ENCODE results near the gene CNN3.

Gene CNN3

GRCh38 chr1:94878329-94878728 lies 48.6 kb downstream of the CNN3 start:
- no peak overlapping the region for H3K4me3 ChIP-seq (ENCODE audit: low read length)
- no peak for TF ChIP-seq CTCF (IDR thresholded peaks at IDR 0.05; ENCODE audit: insufficient read depth, low read depth, low read length, missing control alignments)
- no peak for DNase-seq (ENCODE audit: low read depth)

GRCh38 chr1:94876362-94876761 lies 50.5 kb downstream of the CNN3 start:
- TF ChIP-seq CTCF (IDR thresholded peaks at IDR 0.05; ENCODE audit: insufficient read depth, low read depth, low read length, missing control alignments): no peak
- H3K4me3 ChIP-seq (ENCODE audit: low read length): no peak overlapping the region
- DNase-seq (ENCODE audit: low read depth): peak; percentile 90

- DNase-seq (ENCODE audit: low read depth): peak; percentile 93
- TF ChIP-seq CTCF (IDR thresholded peaks at IDR 0.05; ENCODE audit: insufficient read depth, low read depth, low read length, missing control alignments): no peak
- no peak overlapping the region for H3K4me3 ChIP-seq (ENCODE audit: low read length)
Measured at GRCh38 chr1:94875794-94876193, 51.1 kb downstream of the CNN3 start.

GRCh38 chr1:94874423-94874822 lies 52.5 kb downstream of the CNN3 start:
- H3K4me3 ChIP-seq (ENCODE audit: low read length): no peak overlapping the region
- DNase-seq (ENCODE audit: low read depth): no peak
- TF ChIP-seq CTCF (IDR thresholded peaks at IDR 0.05; ENCODE audit: insufficient read depth, low read depth, low read length, missing control alignments): no peak

GRCh38 chr1:94873520-94874351 lies 53.2 kb downstream of the CNN3 start:
- no peak for TF ChIP-seq CTCF (IDR thresholded peaks at IDR 0.05; ENCODE audit: insufficient read depth, low read depth, low read length, missing control alignments)

GRCh38 chr1:94872771-94873495 lies 54.0 kb downstream of the CNN3 start:
- H3K4me3 ChIP-seq (ENCODE audit: low read length): no peak overlapping the region
- no peak for TF ChIP-seq CTCF (IDR thresholded peaks at IDR 0.05; ENCODE audit: insufficient read depth, low read depth, low read length, missing control alignments)
- no peak for DNase-seq (ENCODE audit: low read depth)

More at GRCh38 chr1:94873520-94874351, 53.2 kb downstream of the CNN3 start:
- peak; percentile 67 for DNase-seq (ENCODE audit: low read depth)
- no peak overlapping the region for H3K4me3 ChIP-seq (ENCODE audit: low read length)

Data from epithelial cell of esophagus (primary cell).